Measurements from ENCODE around the gene PITPNC1.

DNA sequence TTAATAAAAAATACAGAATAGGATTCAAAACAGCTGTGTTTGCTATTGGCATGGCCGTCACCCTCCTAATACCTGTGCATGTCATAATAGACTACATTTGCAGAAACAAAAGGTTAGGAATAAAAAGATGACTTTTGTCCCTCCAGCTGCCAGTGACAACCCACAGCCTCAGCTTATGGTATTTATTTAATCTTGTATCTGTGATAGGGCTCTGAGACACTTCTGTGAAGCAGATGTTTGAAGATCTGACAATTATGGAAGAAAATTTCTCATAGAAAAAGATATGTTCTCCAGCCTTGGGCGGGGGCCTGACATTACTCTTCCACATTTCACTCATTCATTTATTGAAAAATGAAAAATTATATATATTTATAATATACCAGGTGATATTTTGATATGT lies 62.2 kb downstream of the PITPNC1 start:
- no peak for TF ChIP-seq POLR2AphosphoS5 (IDR thresholded peaks at IDR 0.05; ENCODE audit: low read depth, low read length)
- TF ChIP-seq, protein P1, sequence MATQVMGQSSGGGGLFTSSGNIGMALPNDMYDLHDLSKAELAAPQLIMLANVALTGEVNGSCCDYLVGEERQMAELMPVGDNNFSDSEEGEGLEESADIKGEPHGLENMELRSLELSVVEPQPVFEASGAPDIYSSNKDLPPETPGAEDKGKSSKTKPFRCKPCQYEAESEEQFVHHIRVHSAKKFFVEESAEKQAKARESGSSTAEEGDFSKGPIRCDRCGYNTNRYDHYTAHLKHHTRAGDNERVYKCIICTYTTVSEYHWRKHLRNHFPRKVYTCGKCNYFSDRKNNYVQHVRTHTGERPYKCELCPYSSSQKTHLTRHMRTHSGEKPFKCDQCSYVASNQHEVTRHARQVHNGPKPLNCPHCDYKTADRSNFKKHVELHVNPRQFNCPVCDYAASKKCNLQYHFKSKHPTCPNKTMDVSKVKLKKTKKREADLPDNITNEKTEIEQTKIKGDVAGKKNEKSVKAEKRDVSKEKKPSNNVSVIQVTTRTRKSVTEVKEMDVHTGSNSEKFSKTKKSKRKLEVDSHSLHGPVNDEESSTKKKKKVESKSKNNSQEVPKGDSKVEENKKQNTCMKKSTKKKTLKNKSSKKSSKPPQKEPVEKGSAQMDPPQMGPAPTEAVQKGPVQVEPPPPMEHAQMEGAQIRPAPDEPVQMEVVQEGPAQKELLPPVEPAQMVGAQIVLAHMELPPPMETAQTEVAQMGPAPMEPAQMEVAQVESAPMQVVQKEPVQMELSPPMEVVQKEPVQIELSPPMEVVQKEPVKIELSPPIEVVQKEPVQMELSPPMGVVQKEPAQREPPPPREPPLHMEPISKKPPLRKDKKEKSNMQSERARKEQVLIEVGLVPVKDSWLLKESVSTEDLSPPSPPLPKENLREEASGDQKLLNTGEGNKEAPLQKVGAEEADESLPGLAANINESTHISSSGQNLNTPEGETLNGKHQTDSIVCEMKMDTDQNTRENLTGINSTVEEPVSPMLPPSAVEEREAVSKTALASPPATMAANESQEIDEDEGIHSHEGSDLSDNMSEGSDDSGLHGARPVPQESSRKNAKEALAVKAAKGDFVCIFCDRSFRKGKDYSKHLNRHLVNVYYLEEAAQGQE (IDR thresholded peaks at IDR 0.05; ENCODE audit: insufficient read depth in 1 of 2, low read depth in 2 of 2, low read length in 2 of 2) = no peak
- TF ChIP-seq SIN3A (IDR thresholded peaks at IDR 0.05; ENCODE audit: borderline replicate concordance, insufficient read depth, low read length) = no peak
- TF ChIP-seq TAF1 (IDR thresholded peaks at IDR 0.05; ENCODE audit: borderline replicate concordance, insufficient read depth, low read length) = no peak
- TF ChIP-seq FOXP2 (optimal IDR thresholded peaks at IDR 0.05; ENCODE audit: borderline replicate concordance, extremely low read depth, extremely low read length, insufficient read depth) = no peak

Data from PFSK-1 (cell line).